Bronchial epithelial cell (primary cell): ENCODE results near the gene ZMAT5. TPM values are rescaled to one million over a fixed set of nuclear protein-coding genes. Genes with fewer than 3 reads are reported as not detected.

Source experiments
- DNase-seq: peaks from one replicate; pipeline ENCODE4 v3.0.0-alpha.2; 2010; ENCODE audit warnings: low read depth
- FAIRE-seq: peaks from 2 replicates; lab custom pipeline; 2011; peaks lifted over from hg19 to GRCh38; lab: Jason Lieb, UNC
- H3K27me3 ChIP-seq: 2 replicates; pipeline ENCODE4 v1.5.1; 2011; ENCODE audit warnings: low read length; ENCODE audit not compliant: control insufficient read depth, insufficient read depth
- H3K36me3 ChIP-seq: 2 replicates; pipeline ENCODE4 v1.5.1; 2011; ENCODE audit warnings: low read length; ENCODE audit not compliant: control insufficient read depth, insufficient read depth
- H3K4me3 ChIP-seq: 2 replicates; pipeline ENCODE4 v1.5.1; 2011; ENCODE audit warnings: mild to moderate bottlenecking, low read depth, low read length, control low read depth
- CTCF ChIP-seq: IDR thresholded peaks from 2 replicates; pipeline ENCODE4 v1.5.1; 2011; ENCODE audit warnings: mild to moderate bottlenecking, moderate library complexity, low read length, control low read depth, inconsistent platforms; ENCODE audit not compliant: insufficient read depth, severe bottlenecking
- total RNA-seq: library from RNA; depleted of rRNA; stranded (reverse); fragments of >200 nt; gene quantifications from 2 replicates; pipeline ENCODE4 v1.2.1, GENCODE V29; 2014

The ZMAT5 gene
- total RNA-seq, 1 donor from 2014 or later, result 24.7 TPM

- Histone ChIP-seq H3K27me3 (peaks cover 12% of the 10 kb centered on the region), H3K36me3 (no peaks in the 10 kb centered on the region), H3K4me3 (no peak within 1 kb of the TSS)
- DNase-seq (no peak), FAIRE-seq (no peak)
- no peak for TF ChIP-seq CTCF
Measured at GRCh38 chr22:29719899-29720645, 46.7 kb downstream of the ZMAT5 start, which contains the start of gene CABP7. Gene CABP7, plus strand, starts transcription at chr22:29720003. Its CDS starts 422 bp downstream, at chr22:29720425.

DNA sequence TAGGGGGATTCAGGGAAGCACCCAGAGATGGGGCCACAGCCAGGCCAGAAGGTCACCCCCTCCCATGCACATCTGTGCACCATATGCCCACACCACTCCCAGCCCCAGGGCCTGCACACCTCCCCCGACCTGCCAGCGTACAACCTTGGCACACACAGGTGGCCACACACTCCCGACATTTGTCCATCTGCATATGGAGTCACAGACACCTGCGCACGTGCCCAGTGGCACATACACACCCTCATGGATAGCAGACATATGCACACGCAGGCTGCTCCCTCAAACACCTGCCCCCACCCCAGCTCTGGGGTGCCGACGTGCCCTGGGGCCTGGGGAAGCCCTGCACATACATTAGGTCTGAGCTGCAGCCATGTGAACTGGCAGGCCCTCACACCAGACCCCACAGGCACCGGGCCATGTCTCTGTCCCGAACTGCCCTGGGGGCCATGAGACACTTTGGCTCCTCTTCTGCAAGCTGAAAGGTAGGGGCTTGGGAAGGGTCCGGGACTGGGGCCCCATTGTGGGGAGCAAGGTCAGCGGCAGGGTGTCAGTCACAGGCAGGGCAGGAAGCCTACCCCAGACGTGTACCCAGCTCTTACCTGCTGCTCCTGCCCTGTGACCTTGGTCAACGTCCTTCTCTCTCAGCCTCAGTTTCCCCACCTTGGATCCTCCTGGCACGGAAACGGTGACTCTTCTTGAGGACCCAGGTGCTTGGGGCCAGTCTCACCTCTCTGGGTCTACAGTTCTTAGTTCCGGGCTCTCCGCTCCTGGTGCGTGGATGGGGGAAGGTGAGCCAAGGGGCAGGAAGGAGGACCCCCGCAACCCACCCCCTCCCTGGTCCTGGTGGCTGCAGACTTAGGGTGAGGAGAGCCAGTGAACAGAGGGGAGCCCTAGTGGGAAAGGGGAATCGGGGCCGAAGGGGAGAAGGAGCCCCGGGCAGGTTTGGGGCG is 47.6 kb downstream of the ZMAT5 start:
- H3K27me3 ChIP-seq, result peaks cover 10% of the 10 kb centered on the region
- no peak for TF ChIP-seq CTCF
- no peak overlapping the region for H3K4me3 ChIP-seq
- FAIRE-seq, result peak; percentile 50
- no peaks in the 10 kb centered on the region for H3K36me3 ChIP-seq
- no peak for DNase-seq

GRCh38 chr22:29717789-29718188 is 49.0 kb downstream of the ZMAT5 start:
- FAIRE-seq (no peak), DNase-seq (peak; percentile 73)
- H3K27me3 ChIP-seq, result peaks cover 10% of the 10 kb centered on the region
- H3K4me3 ChIP-seq, result no peak overlapping the region
- no peak for TF ChIP-seq CTCF
- no peaks in the 10 kb centered on the region for H3K36me3 ChIP-seq

- FAIRE-seq (peak; percentile 43), DNase-seq (peak; percentile 46)
- H3K36me3 ChIP-seq, result no peaks in the 10 kb centered on the region
- H3K4me3 ChIP-seq, result no peak overlapping the region
- TF ChIP-seq CTCF, result no peak
- peaks cover 12% of the 10 kb centered on the region for H3K27me3 ChIP-seq
Measured at GRCh38 chr22:29716814-29717545, 49.8 kb downstream of the ZMAT5 start.

DNA sequence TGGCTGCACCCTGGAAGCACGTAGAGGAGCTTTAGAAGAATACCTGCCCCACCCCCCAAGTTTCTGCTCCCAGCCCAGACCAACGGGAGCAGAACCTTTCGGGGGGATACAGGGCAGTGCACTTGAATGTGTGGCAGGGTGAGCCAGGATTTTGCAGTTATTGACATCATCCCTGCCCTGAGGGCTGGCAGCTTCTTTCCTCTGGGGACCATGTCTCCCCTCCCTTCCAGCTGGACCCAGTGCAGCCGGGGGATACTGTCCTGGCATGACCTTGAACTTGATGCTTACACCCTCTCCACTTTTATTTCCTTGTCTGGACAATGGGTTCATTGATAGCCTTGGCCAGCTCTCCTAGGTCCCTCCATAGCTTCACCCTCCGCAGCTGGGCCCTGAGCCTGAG is 51.1 kb downstream of the ZMAT5 start:
- no peak for TF ChIP-seq CTCF
- DNase-seq (no peak), FAIRE-seq (no peak)
- Histone ChIP-seq H3K36me3 (no peaks in the 10 kb centered on the region), H3K27me3 (peaks cover 9% of the 10 kb centered on the region), H3K4me3 (no peak overlapping the region)
